ENCODE measurements around the gene FAM210B.

Gene FAM210B

GRCh38 chr20:56345911-56346310 is 12.9 kb upstream of the FAM210B start:
- Histone ChIP-seq H3K9me3 (ENCODE audit: control insufficient read depth, low read length) (no peaks in the 10 kb centered on the region), H3K9ac (ENCODE audit: low read length) (no peak overlapping the region), H3K27me3 (replicated peaks; ENCODE audit: control insufficient read depth, insufficient read depth, low read length) (peaks cover 15% of the 10 kb centered on the region), H3K4me1 (ENCODE audit: control insufficient read depth, insufficient read depth, low read length) (peaks cover 2% of the 10 kb centered on the region), H3K4me3 (ENCODE audit: low read length) (no peak overlapping the region), H3K36me3 (ENCODE audit: control insufficient read depth, insufficient read depth, low read length, severe bottlenecking) (no peaks in the 10 kb centered on the region)
- DNase-seq (ENCODE audit: low read depth), result no peak

- Histone ChIP-seq H3K9ac (ENCODE audit: low read length) (no peak overlapping the region), H3K9me3 (ENCODE audit: control insufficient read depth, low read length) (no peaks in the 10 kb centered on the region), H3K4me3 (ENCODE audit: low read length) (no peak overlapping the region), H3K36me3 (ENCODE audit: control insufficient read depth, insufficient read depth, low read length, severe bottlenecking) (no peaks in the 10 kb centered on the region), H3K27me3 (replicated peaks; ENCODE audit: control insufficient read depth, insufficient read depth, low read length) (peaks cover 15% of the 10 kb centered on the region), H3K4me1 (ENCODE audit: control insufficient read depth, insufficient read depth, low read length) (peaks cover 2% of the 10 kb centered on the region)
- DNase-seq (ENCODE audit: low read depth), result no peak
These were observed 11.0 kb upstream of the FAM210B start for GRCh38 chr20:56347628-56348304.

GRCh38 chr20:56348305-56348693 is 10.5 kb upstream of the FAM210B start:
- H3K4me3 ChIP-seq (ENCODE audit: low read length), result no peak overlapping the region
- no peaks in the 10 kb centered on the region for H3K36me3 ChIP-seq (ENCODE audit: control insufficient read depth, insufficient read depth, low read length, severe bottlenecking)
- peaks cover 10% of the 10 kb centered on the region for H3K27me3 ChIP-seq (replicated peaks; ENCODE audit: control insufficient read depth, insufficient read depth, low read length)
- H3K9me3 ChIP-seq (ENCODE audit: control insufficient read depth, low read length), result no peaks in the 10 kb centered on the region
- no peak for DNase-seq (ENCODE audit: low read depth)
- no peak overlapping the region for H3K9ac ChIP-seq (ENCODE audit: low read length)
- H3K4me1 ChIP-seq (ENCODE audit: control insufficient read depth, insufficient read depth, low read length), result peaks cover 2% of the 10 kb centered on the region

- Histone ChIP-seq H3K36me3 (ENCODE audit: control insufficient read depth, insufficient read depth, low read length, severe bottlenecking) (no peaks in the 10 kb centered on the region), H3K27me3 (replicated peaks; ENCODE audit: control insufficient read depth, insufficient read depth, low read length) (peaks cover 5% of the 10 kb centered on the region), H3K9me3 (ENCODE audit: control insufficient read depth, low read length) (no peaks in the 10 kb centered on the region), H3K4me1 (ENCODE audit: control insufficient read depth, insufficient read depth, low read length) (peaks cover under 1% of the 10 kb centered on the region), H3K4me3 (ENCODE audit: low read length) (no peak overlapping the region), H3K9ac (ENCODE audit: low read length) (no peak overlapping the region)
- no peak for DNase-seq (ENCODE audit: low read depth)
These were observed 10.0 kb upstream of the FAM210B start for GRCh38 chr20:56348746-56349145.

- Histone ChIP-seq H3K9me3 (ENCODE audit: control insufficient read depth, low read length) (no peaks in the 10 kb centered on the region), H3K4me1 (ENCODE audit: control insufficient read depth, insufficient read depth, low read length) (no peaks in the 10 kb centered on the region), H3K4me3 (ENCODE audit: low read length) (no peak overlapping the region), H3K27me3 (replicated peaks; ENCODE audit: control insufficient read depth, insufficient read depth, low read length) (no peaks in the 10 kb centered on the region), H3K9ac (ENCODE audit: low read length) (no peak overlapping the region), H3K36me3 (ENCODE audit: control insufficient read depth, insufficient read depth, low read length, severe bottlenecking) (no peaks in the 10 kb centered on the region)
- DNase-seq (ENCODE audit: low read depth), result no peak
These were observed 7.9 kb upstream of the FAM210B start for GRCh38 chr20:56350842-56351241.

- no peak for DNase-seq (ENCODE audit: low read depth)
- Histone ChIP-seq H3K9me3 (ENCODE audit: control insufficient read depth, low read length) (no peaks in the 10 kb centered on the region), H3K27me3 (replicated peaks; ENCODE audit: control insufficient read depth, insufficient read depth, low read length) (no peaks in the 10 kb centered on the region), H3K4me3 (ENCODE audit: low read length) (no peak overlapping the region), H3K36me3 (ENCODE audit: control insufficient read depth, insufficient read depth, low read length, severe bottlenecking) (no peaks in the 10 kb centered on the region), H3K4me1 (ENCODE audit: control insufficient read depth, insufficient read depth, low read length) (no peaks in the 10 kb centered on the region), H3K9ac (ENCODE audit: low read length) (no peak overlapping the region)
These were observed 6.3 kb upstream of the FAM210B start for GRCh38 chr20:56352345-56353055.

- Histone ChIP-seq H3K9ac (ENCODE audit: low read length) (no peak overlapping the region), H3K27me3 (replicated peaks; ENCODE audit: control insufficient read depth, insufficient read depth, low read length) (no peaks in the 10 kb centered on the region), H3K36me3 (ENCODE audit: control insufficient read depth, insufficient read depth, low read length, severe bottlenecking) (no peaks in the 10 kb centered on the region), H3K4me1 (ENCODE audit: control insufficient read depth, insufficient read depth, low read length) (peaks cover 3% of the 10 kb centered on the region), H3K4me3 (ENCODE audit: low read length) (no peak overlapping the region), H3K9me3 (ENCODE audit: control insufficient read depth, low read length) (no peaks in the 10 kb centered on the region)
- DNase-seq (ENCODE audit: low read depth), result no peak
These were observed 5.4 kb upstream of the FAM210B start for GRCh38 chr20:56353356-56353755.

GRCh38 chr20:56358070-56358469 is 704 bp upstream of the FAM210B start:
- no peaks in the 10 kb centered on the region for H3K27me3 ChIP-seq (replicated peaks; ENCODE audit: control insufficient read depth, insufficient read depth, low read length)
- peaks cover 18% of the 10 kb centered on the region for H3K4me1 ChIP-seq (ENCODE audit: control insufficient read depth, insufficient read depth, low read length)
- no peak for DNase-seq (ENCODE audit: low read depth)
- H3K36me3 ChIP-seq (ENCODE audit: control insufficient read depth, insufficient read depth, low read length, severe bottlenecking), result peaks cover 5% of the 10 kb centered on the region
- H3K4me3 ChIP-seq (ENCODE audit: low read length), result peak overlapping the region; percentile 95
- peak overlapping the region; percentile 63 for H3K9ac ChIP-seq (ENCODE audit: low read length)
- H3K9me3 ChIP-seq (ENCODE audit: control insufficient read depth, low read length), result no peaks in the 10 kb centered on the region

GRCh38 chr20:56359212-56360132 is 698 bp downstream of the FAM210B start:
- peak; percentile 79 for DNase-seq (ENCODE audit: low read depth)
- Histone ChIP-seq H3K27me3 (replicated peaks; ENCODE audit: control insufficient read depth, insufficient read depth, low read length) (no peaks in the 10 kb centered on the region), H3K9ac (ENCODE audit: low read length) (peak overlapping the region; percentile 95), H3K4me1 (ENCODE audit: control insufficient read depth, insufficient read depth, low read length) (peaks cover 18% of the 10 kb centered on the region), H3K36me3 (ENCODE audit: control insufficient read depth, insufficient read depth, low read length, severe bottlenecking) (peaks cover 5% of the 10 kb centered on the region), H3K9me3 (ENCODE audit: control insufficient read depth, low read length) (no peaks in the 10 kb centered on the region), H3K4me3 (ENCODE audit: low read length) (peak overlapping the region; percentile 95)

GRCh38 chr20:56360133-56360907 is 1.5 kb downstream of the FAM210B start:
- Histone ChIP-seq H3K9me3 (ENCODE audit: control insufficient read depth, low read length) (no peaks in the 10 kb centered on the region), H3K4me1 (ENCODE audit: control insufficient read depth, insufficient read depth, low read length) (peaks cover 18% of the 10 kb centered on the region), H3K4me3 (ENCODE audit: low read length) (peak overlapping the region; percentile 95), H3K9ac (ENCODE audit: low read length) (peak overlapping the region; percentile 95), H3K36me3 (ENCODE audit: control insufficient read depth, insufficient read depth, low read length, severe bottlenecking) (peaks cover 9% of the 10 kb centered on the region), H3K27me3 (replicated peaks; ENCODE audit: control insufficient read depth, insufficient read depth, low read length) (no peaks in the 10 kb centered on the region)
- DNase-seq (ENCODE audit: low read depth), result no peak
